HepG2 (cell line): Measurements from ENCODE around the gene NDUFS7.

Experiments
- CEBPB ChIP-seq: IDR thresholded peaks from 2 replicates; pipeline ENCODE4 v1.6.1; 2011; ENCODE audit warnings: low read depth, low read length, improper control_type of control experiment, borderline replicate concordance
- FOXK1 ChIP-seq: sonication (generic); formaldehyde crosslinking; IDR thresholded peaks from 2 replicates; pipeline ENCODE4 v1.4.0; 2020; ENCODE audit warnings: low read depth, missing genetic modification reagents, borderline replicate concordance
- NR3C1 ChIP-seq: sonication (generic); formaldehyde crosslinking; IDR thresholded peaks from 2 replicates; pipeline ENCODE4 v1.4.0; 2020; ENCODE audit warnings: missing genetic modification reagents
- RXRB ChIP-seq: IDR thresholded peaks from 2 replicates; pipeline ENCODE4 v1.6.1; 2016; ENCODE audit warnings: borderline replicate concordance, missing genetic modification reagents, missing compliant biosample characterization
- ZNF331 ChIP-seq: sonication (generic); formaldehyde crosslinking; IDR thresholded peaks from 2 replicates; pipeline ENCODE4 v1.4.0; 2020; ENCODE audit warnings: missing genetic modification reagents
- TF ChIP-seq, protein P1 (sequence below): sonication (generic); formaldehyde crosslinking; IDR thresholded peaks from 2 replicates; pipeline ENCODE4 v1.4.0; 2020; ENCODE audit warnings: missing genetic modification reagents
- TF ChIP-seq, protein P2 (sequence below): sonication (generic); formaldehyde crosslinking; IDR thresholded peaks from 2 replicates; pipeline ENCODE4 v1.8.1; 2022; ENCODE audit warnings: low read depth, mild to moderate bottlenecking, missing genetic modification reagents

DNA sequence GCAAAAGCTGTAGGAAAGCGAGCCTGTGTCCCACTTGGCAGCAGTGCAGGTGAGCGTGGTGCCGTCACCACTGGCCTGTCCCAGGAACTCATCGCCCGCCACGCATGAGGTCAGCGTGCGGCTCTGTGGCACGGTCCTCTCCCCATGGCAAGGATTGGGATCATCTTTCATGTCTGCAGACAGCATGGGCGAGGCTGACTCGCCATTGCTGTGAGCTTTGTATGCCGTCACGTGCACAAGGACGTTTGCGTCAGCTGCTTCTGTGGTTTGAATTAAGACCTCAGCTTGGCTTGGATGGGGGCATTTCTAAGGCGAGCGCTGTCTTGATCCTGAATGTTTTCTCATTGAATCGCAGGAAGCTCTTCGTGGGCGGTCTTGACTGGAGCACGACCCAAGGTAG is 33.4 kb downstream of the NDUFS7 start:
- no peak for TF ChIP-seq CEBPB
- no peak for TF ChIP-seq NR3C1 (CRISPR knock-in tag)
- TF ChIP-seq, protein P1, sequence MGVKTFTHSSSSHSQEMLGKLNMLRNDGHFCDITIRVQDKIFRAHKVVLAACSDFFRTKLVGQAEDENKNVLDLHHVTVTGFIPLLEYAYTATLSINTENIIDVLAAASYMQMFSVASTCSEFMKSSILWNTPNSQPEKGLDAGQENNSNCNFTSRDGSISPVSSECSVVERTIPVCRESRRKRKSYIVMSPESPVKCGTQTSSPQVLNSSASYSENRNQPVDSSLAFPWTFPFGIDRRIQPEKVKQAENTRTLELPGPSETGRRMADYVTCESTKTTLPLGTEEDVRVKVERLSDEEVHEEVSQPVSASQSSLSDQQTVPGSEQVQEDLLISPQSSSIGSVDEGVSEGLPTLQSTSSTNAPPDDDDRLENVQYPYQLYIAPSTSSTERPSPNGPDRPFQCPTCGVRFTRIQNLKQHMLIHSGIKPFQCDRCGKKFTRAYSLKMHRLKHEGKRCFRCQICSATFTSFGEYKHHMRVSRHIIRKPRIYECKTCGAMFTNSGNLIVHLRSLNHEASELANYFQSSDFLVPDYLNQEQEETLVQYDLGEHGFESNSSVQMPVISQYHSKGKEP (CRISPR knock-in tag) = no peak
- no peak for TF ChIP-seq FOXK1 (CRISPR knock-in tag)
- TF ChIP-seq, protein P2, sequence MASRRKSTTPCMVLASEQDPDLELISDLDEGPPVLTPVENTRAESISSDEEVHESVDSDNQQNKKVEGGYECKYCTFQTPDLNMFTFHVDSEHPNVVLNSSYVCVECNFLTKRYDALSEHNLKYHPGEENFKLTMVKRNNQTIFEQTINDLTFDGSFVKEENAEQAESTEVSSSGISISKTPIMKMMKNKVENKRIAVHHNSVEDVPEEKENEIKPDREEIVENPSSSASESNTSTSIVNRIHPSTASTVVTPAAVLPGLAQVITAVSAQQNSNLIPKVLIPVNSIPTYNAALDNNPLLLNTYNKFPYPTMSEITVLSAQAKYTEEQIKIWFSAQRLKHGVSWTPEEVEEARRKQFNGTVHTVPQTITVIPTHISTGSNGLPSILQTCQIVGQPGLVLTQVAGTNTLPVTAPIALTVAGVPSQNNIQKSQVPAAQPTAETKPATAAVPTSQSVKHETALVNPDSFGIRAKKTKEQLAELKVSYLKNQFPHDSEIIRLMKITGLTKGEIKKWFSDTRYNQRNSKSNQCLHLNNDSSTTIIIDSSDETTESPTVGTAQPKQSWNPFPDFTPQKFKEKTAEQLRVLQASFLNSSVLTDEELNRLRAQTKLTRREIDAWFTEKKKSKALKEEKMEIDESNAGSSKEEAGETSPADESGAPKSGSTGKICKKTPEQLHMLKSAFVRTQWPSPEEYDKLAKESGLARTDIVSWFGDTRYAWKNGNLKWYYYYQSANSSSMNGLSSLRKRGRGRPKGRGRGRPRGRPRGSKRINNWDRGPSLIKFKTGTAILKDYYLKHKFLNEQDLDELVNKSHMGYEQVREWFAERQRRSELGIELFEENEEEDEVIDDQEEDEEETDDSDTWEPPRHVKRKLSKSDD (CRISPR knock-in tag) = no peak
- no peak for TF ChIP-seq RXRB (CRISPR knock-in tag)
- TF ChIP-seq ZNF331 (CRISPR knock-in tag) = no peak
